GM10266 (cell line): ENCODE results near the gene LMAN2L.

ENCODE experiments used
- DNase-seq: peaks from one replicate; pipeline ENCODE4 v3.0.0; 2012; ENCODE audit errors: extremely low spot score
- TF ChIP-seq, protein P1 (sequence below): IDR thresholded peaks from 2 replicates; pipeline ENCODE4 v1.5.1; 2012; ENCODE audit warnings: mild to moderate bottlenecking, low read depth; ENCODE audit not compliant: control insufficient read depth, insufficient read depth; ENCODE audit errors: missing control alignments

Gene LMAN2L

DNA sequence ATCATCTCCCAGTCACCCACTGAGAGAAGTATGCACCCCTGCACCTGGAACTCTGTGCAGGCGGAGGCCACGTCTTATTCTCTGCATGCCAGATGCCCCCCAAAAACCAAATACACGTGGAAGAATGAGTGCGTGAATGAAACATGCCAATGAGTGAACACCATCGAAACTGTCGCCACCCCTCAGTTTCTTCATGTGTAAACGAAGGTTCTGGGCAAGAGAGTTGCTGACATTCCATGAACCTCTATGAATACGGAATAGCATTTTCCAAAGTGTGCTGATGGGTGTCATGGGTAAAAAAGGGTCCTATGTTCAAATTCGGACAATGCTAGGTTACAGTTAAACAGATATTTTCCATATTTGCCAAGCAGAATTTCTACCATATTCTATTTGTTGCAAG lies 77.5 kb downstream of the LMAN2L start:
- TF ChIP-seq, protein P1, sequence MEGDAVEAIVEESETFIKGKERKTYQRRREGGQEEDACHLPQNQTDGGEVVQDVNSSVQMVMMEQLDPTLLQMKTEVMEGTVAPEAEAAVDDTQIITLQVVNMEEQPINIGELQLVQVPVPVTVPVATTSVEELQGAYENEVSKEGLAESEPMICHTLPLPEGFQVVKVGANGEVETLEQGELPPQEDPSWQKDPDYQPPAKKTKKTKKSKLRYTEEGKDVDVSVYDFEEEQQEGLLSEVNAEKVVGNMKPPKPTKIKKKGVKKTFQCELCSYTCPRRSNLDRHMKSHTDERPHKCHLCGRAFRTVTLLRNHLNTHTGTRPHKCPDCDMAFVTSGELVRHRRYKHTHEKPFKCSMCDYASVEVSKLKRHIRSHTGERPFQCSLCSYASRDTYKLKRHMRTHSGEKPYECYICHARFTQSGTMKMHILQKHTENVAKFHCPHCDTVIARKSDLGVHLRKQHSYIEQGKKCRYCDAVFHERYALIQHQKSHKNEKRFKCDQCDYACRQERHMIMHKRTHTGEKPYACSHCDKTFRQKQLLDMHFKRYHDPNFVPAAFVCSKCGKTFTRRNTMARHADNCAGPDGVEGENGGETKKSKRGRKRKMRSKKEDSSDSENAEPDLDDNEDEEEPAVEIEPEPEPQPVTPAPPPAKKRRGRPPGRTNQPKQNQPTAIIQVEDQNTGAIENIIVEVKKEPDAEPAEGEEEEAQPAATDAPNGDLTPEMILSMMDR = no peak
- DNase-seq = no peak

DNA sequence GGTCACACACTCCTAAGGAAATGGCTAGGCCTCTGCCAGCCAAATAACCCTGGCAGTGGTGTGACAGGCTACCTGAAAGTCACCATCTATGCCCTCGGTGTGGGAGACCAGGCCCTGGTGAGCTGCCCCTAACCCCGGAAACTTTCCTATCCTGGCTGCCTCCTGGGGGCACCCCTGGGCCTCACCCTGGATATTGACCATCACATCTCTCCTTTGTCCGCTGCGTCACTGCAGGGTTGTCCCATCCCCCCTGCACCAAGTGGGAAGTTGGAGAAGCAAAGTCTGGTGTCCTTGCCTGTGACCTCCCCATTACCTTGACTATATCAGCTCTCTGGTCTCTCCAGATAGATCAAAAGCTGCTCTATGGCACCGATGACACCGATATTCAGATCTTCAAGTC lies 78.5 kb downstream of the LMAN2L start:
- DNase-seq = no peak
- TF ChIP-seq, protein P1 = no peak

DNA sequence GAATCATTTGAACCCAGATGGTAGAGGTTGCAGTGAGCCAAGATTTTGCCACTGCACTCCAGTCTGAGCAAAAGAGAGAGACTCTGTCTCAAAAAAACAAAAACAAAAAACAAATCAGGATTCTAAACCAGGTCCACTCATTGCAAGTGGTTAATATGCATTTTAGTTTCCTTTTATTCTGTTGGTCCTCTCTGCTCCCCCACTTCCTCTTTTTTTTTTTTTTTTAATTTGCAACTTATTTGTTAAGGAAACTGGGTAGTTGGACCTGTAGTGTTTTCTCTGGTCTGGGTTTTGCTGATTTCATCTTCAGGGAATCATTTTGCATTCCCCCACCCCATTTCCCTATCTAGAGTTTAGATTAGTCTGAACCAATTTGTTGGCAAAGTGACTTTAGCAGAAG lies 83.3 kb downstream of the LMAN2L start:
- no peak for DNase-seq
- TF ChIP-seq, protein P1 = no peak
